Measurements from ENCODE around the gene RAPGEF1. TPM values are rescaled to one million over a fixed set of nuclear protein-coding genes. Genes with fewer than 3 reads are reported as not detected.

Gene RAPGEF1
- total RNA-seq, 1 experiment from 2014 or later: 9.7 TPM

GRCh38 chr9:131642496-131643083, 97.3 kb downstream of the RAPGEF1 start:
- DNase-seq (ENCODE audit: low spot score): no peak

- no peak for DNase-seq (ENCODE audit: low spot score)
Observed at GRCh38 chr9:131641618-131642495, 98.0 kb downstream of the RAPGEF1 start.

GRCh38 chr9:131640438-131641137, 99.3 kb downstream of the RAPGEF1 start:
- DNase-seq (ENCODE audit: low spot score): peak; percentile 46

- DNase-seq (ENCODE audit: low spot score): no peak
Observed at GRCh38 chr9:131639769-131640437, 100.0 kb downstream of the RAPGEF1 start.

- no peak for DNase-seq (ENCODE audit: low spot score)
Observed at GRCh38 chr9:131636593-131636992, 103.3 kb downstream of the RAPGEF1 start.

GRCh38 chr9:131635892-131636291, 104.0 kb downstream of the RAPGEF1 start:
- no peak for DNase-seq (ENCODE audit: low spot score)

- DNase-seq (ENCODE audit: low spot score): peak; percentile 98
Observed at GRCh38 chr9:131635285-131635684, 104.6 kb downstream of the RAPGEF1 start.

GRCh38 chr9:131633491-131634031, 106.3 kb downstream of the RAPGEF1 start:
- DNase-seq (ENCODE audit: low spot score): no peak

- DNase-seq (ENCODE audit: low spot score): no peak
Observed at GRCh38 chr9:131631306-131631705, 108.6 kb downstream of the RAPGEF1 start.

- DNase-seq (ENCODE audit: low spot score): no peak
Observed at GRCh38 chr9:131630205-131630831, 109.6 kb downstream of the RAPGEF1 start.

GRCh38 chr9:131629825-131630204, 110.1 kb downstream of the RAPGEF1 start:
- DNase-seq (ENCODE audit: low spot score): no peak

GRCh38 chr9:131629226-131629500, 110.7 kb downstream of the RAPGEF1 start:
- no peak for DNase-seq (ENCODE audit: low spot score)

GRCh38 chr9:131628459-131629225, 111.2 kb downstream of the RAPGEF1 start:
- no peak for DNase-seq (ENCODE audit: low spot score)

- no peak for DNase-seq (ENCODE audit: low spot score)
Observed at GRCh38 chr9:131627648-131628458, 112.0 kb downstream of the RAPGEF1 start.

GRCh38 chr9:131627326-131627647, 112.6 kb downstream of the RAPGEF1 start:
- DNase-seq (ENCODE audit: low spot score): no peak

- no peak for DNase-seq (ENCODE audit: low spot score)
Observed at GRCh38 chr9:131625790-131626670, 113.8 kb downstream of the RAPGEF1 start.

- DNase-seq (ENCODE audit: low spot score): no peak
Observed at GRCh38 chr9:131625508-131625787, 114.4 kb downstream of the RAPGEF1 start.

- DNase-seq (ENCODE audit: low spot score): peak; percentile 30
Observed at GRCh38 chr9:131624636-131625507, 115.0 kb downstream of the RAPGEF1 start.

All from H4 (cell line).